WERI-Rb-1 (cell line): ENCODE results near the gene POLR2L.

ENCODE experiments used
- DNase-seq: peaks from one replicate; pipeline ENCODE4 v3.0.0-alpha.2; 2020
- H3K27ac ChIP-seq: fragments of 250-450 bp; sonication (Bioruptor Pico); 2 replicates; pipeline ENCODE4 v1.5.1; 2020; ENCODE audit warnings: mild to moderate bottlenecking, moderate library complexity
- H3K27me3 ChIP-seq: fragments of 250-450 bp; sonication (Bioruptor Pico); 2 replicates; pipeline ENCODE4 v1.5.1; 2021; ENCODE audit warnings: mild to moderate bottlenecking, low read depth, moderate library complexity; ENCODE audit not compliant: insufficient read depth, severe bottlenecking
- H3K36me3 ChIP-seq: fragments of 250-450 bp; sonication (Bioruptor Pico); 2 replicates; pipeline ENCODE4 v1.5.1; 2020; ENCODE audit warnings: mild to moderate bottlenecking, moderate library complexity
- H3K4me3 ChIP-seq: 2 replicates; pipeline ENCODE4 v1.5.1; 2011; ENCODE audit warnings: low read depth, mild to moderate bottlenecking, control low read depth, low read length
- H3K9me3 ChIP-seq: fragments of 250-450 bp; sonication (Bioruptor Pico); 2 replicates; pipeline ENCODE4 v1.5.1; 2021; ENCODE audit warnings: mild to moderate bottlenecking, moderate library complexity; ENCODE audit not compliant: severe bottlenecking
- CTCF ChIP-seq: IDR thresholded peaks from 2 replicates; pipeline ENCODE4 v1.5.1; 2011; ENCODE audit warnings: low read depth, mild to moderate bottlenecking, control low read depth, inconsistent platforms, low read length

Gene POLR2L

GRCh38 chr11:839875-840617 lies 2.3 kb downstream of the POLR2L start:
- Histone ChIP-seq H3K9me3 (no peaks in the 10 kb centered on the region), H3K27ac (peak overlapping the region; percentile 77), H3K4me3 (no peak overlapping the region), H3K27me3 (no peaks in the 10 kb centered on the region), H3K36me3 (peaks cover 68% of the 10 kb centered on the region)
- no peak for DNase-seq
- TF ChIP-seq CTCF, result peak; percentile 61

GRCh38 chr11:839280-839623 lies 3.1 kb downstream of the POLR2L start:
- peaks cover 76% of the 10 kb centered on the region for H3K36me3 ChIP-seq
- H3K4me3 ChIP-seq, result no peak overlapping the region
- no peaks in the 10 kb centered on the region for H3K27me3 ChIP-seq
- no peak for DNase-seq
- peak overlapping the region; percentile 77 for H3K27ac ChIP-seq
- TF ChIP-seq CTCF, result no peak
- no peaks in the 10 kb centered on the region for H3K9me3 ChIP-seq

- Histone ChIP-seq H3K27ac (peak overlapping the region; percentile 77), H3K36me3 (peaks cover 81% of the 10 kb centered on the region)
- DNase-seq, result peak; percentile 88
Observed at GRCh38 chr11:838441-839279, 3.7 kb downstream of the POLR2L start.

GRCh38 chr11:837990-838307 lies 4.4 kb downstream of the POLR2L start:
- DNase-seq, result no peak
- peak overlapping the region; percentile 77 for H3K27ac ChIP-seq
- no peaks in the 10 kb centered on the region for H3K27me3 ChIP-seq
- no peaks in the 10 kb centered on the region for H3K9me3 ChIP-seq
- no peak for TF ChIP-seq CTCF
- no peak overlapping the region for H3K4me3 ChIP-seq
- H3K36me3 ChIP-seq, result peaks cover 84% of the 10 kb centered on the region

More at GRCh38 chr11:838441-839279, 3.7 kb downstream of the POLR2L start:
- Histone ChIP-seq H3K4me3 (no peak overlapping the region), H3K27me3 (no peaks in the 10 kb centered on the region), H3K9me3 (no peaks in the 10 kb centered on the region)
- peak; percentile 70 for TF ChIP-seq CTCF

- Histone ChIP-seq H3K27me3 (no peaks in the 10 kb centered on the region), H3K9me3 (no peaks in the 10 kb centered on the region), H3K36me3 (peaks cover 84% of the 10 kb centered on the region), H3K27ac (peak overlapping the region; percentile 77), H3K4me3 (no peak overlapping the region)
- TF ChIP-seq CTCF, result no peak
- no peak for DNase-seq
Observed at GRCh38 chr11:837189-837989, 4.9 kb downstream of the POLR2L start.
